T-helper 1 cell treated with Interleukin-12 subunit alpha and Interleukin-12 subunit beta and Interleukin-4 antibody, amounts not matched to agents 30 ng/mL and 1 ng/mL, for 36 hours (primary cell): ENCODE results near the gene CLDN4. TPM values are rescaled to one million over a fixed set of nuclear protein-coding genes. Genes with fewer than 3 reads are reported as not detected.
"Not testable (repeated sequence)": the region's sequence is repeated elsewhere in the genome, so short reads cannot be mapped to it uniquely, and the experiment has no call there.

Experiments used
- intact Hi-C: fragments of 100-400 bp; cut with micrococcal nuclease; formaldehyde crosslinking; loops from one replicate; pipeline ENCODE4 v1.15.1; 2024
- total RNA-seq: library from RNA; stranded (reverse); gene quantifications from 2 replicates; pipeline ENCODE4 v1.2.3, GENCODE V29; 2022

The CLDN4 gene
- total RNA-seq, 1 donor from 2014 or later = not detected

DNA sequence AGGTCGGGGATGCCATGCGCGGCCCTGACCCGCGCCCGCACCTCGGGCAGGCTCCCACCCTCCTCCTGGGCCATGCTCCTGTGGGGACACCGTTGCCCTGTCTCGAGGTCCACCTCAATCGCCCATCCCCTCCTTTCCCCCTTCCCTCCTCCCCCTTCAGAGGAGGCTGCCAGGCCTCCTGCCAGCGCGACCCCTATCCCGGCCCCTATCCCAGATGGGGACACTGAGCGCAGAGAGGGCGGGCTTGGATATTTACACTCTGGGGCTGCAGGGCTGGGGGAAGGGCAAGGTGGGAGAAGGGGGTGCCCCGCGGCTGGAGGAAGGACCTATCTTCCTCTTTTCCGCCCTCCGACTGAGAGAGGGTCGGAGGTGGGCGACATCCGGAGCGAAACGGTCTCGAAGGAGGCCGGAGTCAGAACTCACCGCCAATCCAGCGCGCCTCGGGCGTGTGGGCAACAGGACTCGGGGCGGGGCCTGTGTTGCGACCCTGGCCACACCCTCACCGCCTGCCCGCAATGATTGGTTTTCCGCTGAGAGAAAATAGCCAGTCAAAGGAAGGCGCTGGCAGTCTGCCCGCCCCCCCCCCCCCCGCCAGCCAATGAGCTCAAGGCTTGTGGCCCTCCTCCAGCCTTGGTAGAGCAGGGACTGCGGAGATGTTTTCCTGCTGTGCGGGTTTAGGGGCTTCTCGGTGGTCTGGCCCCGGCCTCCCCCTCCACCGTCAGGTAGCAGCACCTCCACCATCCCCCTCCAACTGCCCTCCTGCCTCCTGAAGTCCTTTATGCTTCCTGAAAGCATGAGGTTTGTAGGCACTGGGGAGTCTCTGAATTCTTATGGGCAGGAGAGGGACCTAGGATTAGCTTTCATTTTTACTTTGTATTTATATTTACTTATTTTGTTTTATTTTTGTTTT, 11.5 kb downstream of the CLDN4 start, which contains the start of gene METTL27:
METTL27 (minus strand) TSS at position 450 of the 910 bp plus-strand sequence; CDS start at position 74, 376 bp downstream.
- intact Hi-C loops = loop anchor here (1.0 to 5.0 kb wide), 8 partner anchors 9 to 335 kb away; partner anchors contain the start of genes ABHD11, BUD23, DNAJC30 and LIMK1

DNA sequence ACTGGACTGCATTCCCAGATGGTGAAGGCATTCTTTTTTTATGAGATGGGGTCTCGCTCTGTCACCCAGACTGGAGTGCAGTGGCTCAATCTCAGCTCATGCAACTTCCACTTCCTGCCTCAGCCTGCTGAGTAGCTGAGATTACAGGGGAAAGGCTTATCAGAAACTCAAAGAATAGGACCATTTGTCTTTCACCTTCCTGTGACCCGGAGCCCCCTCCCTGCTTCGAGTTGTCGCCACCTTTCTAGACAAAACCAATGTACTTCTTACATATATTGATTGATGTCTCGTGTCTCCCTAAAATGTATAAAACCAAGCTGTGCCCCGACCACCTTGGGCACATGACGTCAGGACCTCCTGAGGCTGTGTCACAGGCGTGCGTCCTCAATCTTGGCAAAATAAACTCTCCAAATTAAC, 13.3 kb downstream of the CLDN4 start:
- intact Hi-C loops = loop anchor here (5.0 kb wide), 1 partner anchor 333 kb away; no protein-coding TSS in a partner anchor

DNA sequence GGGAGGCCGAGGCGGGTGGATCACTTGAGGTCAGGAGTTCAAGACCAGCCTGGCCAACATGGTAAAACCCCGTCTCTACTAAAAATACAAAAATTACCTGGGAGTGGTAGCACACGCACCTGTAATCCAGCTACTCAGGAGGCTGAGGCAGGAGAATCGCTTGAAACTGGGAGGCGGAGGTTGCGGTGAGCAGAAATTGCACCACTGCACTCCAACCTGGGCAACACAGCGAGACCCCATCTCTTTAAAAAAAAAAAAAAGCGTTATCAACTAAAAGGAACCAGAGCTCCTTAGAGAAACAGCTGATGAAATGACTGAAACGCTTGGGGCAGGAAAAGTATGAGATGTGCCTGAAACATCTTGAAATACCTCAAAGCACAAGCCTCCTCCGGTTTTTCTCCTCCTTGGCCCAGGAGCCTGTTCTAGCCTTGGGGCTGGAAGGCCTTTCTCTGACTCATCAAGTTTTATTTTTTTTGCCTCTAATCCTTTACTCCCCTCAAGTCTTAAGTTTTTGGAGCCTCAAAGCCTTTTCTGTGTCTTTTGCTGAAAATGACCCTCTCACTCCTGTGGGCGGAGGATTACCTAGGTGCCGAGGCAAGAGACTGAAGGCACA, 14.2 kb downstream of the CLDN4 start:
- intact Hi-C loops = loop anchor here (5.0 kb wide), 1 partner anchor 332 kb away; no protein-coding TSS in a partner anchor

DNA sequence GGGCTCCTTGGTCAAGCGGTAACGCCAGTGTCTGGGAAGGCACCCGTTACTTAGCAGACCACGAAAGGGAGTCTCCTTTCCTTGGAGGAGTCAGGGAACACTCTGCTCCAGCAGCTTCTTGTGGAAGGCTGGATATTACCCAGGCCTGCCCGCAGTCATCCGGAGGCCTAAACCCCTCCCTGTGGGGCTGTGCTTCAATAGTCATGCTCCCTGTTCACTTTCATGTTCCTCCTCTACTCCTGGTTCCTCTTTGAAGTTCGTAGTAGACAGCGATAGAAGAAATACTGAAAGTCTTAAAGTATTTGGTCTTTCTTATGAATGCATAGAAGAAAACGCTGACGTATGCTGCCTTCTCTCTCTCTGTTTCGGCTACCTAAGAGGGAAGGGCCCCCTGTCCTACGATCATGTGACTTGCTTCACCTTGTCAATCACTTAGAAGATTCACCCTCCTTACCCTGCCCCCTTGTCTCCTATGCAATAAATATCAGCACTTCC, 15.0 kb downstream of the CLDN4 start:
- intact Hi-C loops = not testable (repeated sequence)

DNA sequence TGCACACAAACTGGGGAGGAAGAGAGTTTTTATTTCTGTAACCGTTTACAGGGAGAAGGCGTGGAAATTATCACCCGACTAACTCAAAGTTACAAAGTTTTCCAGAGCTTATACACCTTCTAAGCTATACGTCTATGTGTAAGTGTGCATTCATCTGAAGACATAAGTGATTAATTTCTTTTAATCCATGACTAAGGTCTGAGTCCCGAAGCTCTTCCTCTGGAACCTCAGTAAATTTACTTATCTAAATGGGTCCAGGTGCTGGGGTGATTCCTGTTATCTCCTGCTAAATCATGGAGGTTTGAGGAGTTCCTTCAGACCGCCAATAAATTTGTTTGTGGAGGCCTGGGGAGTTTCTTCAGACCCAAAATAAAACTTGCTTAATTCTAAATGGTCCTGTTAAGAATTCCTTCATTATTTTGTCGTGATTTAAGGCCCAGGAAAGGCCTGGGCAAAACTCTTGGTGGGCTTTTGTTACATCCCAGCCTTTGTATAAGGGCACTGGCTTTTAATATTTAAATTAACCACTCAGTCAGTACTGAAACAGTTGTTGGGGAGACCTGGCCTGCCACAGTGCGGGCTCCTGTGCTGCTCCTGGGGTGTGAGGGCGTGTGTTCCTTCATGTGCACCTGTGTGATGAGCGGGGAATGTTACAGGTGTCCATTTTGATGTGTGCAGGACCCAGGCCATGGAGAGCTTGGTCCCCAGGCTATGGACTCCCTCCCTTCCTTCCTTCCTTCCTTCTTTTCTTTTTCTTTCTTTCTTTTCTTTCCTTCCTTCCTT, 17.3 kb downstream of the CLDN4 start:
- intact Hi-C loops = no loop called here

DNA sequence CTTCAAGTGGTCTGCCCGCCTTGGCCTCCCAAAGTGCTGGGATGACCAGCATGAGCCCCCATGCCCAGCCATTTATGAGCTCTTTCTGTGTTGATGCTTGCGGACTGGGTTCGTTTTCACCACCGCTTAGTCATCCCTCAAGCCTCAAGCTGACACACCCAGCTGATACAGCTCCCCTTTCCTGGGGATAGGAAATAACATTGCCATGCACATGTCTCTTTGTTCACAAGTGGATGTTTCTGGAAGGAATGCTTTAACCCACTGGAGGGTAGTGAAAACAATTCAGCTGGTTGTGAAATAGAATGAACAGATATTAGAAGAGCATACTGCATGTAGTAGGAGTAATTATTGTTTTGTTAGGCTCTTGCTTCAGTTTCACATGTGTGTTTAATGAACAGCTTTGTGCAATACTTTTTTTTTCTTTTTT, 20.0 kb downstream of the CLDN4 start:
- intact Hi-C loops = loop anchor here (1.0 kb wide), 2 partner anchors 8 to 39 kb away; partner anchors contain the start of gene METTL27

DNA sequence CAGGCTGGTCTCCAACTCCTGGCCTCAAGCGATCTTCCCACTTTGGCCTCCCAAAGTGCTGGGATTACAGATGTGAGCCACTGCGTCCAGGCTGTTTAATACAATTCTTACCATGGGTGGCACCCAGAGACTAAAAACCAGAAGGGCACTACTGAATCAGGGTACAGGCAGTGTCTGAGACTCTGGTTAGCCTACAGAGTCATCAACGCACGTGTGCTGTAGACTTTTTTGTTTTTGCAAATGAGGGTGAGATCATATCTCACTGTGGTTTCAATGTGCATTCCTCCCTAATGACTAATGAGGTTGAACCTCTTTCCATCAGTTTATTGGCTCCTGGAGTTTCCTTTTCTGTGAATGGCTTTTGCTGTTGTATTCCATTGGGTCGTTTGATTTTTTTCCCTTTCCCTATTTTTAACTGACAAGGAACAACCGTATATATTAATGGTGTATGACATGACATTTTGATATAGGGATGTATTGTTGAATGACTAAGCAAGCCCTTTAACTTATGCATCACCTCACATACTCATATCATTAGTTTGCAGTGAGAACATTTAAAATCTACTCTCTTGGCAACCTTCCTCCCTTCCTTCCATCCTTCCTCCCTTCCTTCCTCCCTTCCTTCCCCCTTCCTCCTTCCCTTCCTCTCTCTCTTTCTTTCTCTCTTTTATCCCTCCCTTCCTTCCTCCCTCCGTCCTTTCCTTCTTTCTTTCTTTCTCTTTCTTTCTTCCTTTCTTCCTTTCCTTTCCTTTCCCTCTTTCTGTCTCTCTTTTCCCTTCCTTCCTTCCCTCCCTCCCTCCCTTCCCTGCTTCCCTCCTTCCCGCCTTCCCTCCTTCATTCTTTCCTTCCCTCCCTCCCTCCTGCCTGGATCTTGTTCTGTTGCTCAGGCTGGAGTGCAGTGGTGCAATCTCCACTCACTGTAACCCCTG, 20.9 kb downstream of the CLDN4 start:
- intact Hi-C loops = loop anchor here (1.0 kb wide), 2 partner anchors 9 to 40 kb away; partner anchors contain the start of gene METTL27

DNA sequence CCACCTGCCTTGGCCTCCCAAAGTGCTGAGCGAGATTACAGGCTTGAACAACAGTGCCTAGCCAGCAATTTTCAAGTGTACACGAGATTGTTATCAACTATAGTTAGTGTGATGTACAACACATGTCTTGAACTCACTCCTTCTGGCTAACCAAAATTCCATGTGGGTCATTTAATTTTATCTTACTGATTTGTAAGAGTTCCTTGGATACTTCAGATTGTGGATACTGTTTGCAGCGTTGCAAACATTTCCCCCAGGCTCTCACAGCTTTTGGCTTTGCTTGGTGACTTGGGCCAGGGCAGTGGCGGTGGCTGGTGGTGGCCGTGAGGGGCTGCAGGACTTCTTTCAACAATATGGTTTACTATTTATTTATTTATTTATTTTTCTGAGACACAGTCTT, 21.7 kb downstream of the CLDN4 start:
- intact Hi-C loops = no loop called here

DNA sequence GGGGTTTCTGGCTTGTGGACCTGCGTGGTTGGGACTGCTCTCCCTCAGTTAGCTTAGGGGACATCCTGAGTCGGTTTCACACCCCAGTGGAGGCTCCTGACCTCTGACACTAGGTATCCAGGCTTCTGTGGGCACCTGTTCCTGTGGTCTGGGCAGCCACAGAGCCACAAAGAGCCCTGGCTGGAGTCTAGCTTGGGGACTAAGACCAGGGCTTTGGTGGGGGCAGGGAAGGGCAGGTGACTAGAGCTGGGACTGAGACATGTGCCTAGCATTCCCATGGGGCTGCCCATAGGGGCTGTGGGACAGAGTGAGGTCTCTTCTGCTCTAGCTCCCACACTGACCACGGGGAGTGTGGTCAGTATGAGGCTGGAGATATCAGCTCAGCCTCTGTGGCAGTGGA, 26.1 kb downstream of the CLDN4 start:
- intact Hi-C loops = no loop called here

DNA sequence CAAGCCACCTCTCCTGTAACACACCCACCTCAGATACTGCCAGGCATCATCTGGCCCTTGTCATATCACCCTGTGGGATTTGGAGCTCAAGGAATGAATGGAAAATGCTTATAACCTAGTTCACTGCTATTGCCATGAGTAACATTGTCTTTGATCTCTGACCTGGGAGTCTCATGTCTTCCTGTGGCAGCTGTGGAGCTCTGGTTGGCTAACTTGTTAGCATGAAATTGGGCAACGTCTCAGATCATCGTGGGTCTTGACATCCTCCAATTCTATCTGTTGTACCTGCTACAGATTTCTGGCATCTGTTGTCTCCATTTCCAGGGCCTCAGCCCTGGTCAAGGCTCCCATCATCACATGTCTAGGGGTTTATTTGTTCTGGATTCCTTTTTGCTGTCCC, 28.0 kb downstream of the CLDN4 start:
- intact Hi-C loops = no loop called here

DNA sequence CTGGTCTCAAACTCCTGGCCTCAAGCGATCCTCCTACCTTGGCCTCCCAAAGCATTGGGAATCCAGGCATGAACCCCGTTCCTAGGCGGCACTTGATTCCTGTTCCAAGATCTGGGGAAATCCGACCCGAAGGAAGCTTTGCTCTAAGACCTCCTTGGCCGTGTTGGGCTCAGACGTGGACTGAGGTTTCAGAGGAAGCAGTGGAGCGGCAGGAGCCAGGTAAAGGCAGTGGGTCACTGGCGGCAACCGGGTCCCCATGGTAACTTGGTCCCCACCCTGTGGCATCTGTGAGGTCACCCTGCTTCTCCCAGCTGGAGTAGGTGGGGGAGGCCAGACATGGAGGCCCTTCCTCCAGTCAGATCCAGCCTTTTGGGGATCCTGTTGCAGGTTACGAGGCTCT, 30.1 kb downstream of the CLDN4 start, which contains the start of gene TMEM270:
TMEM270 (plus strand) TSS at position 301 of the 400 bp plus-strand sequence; CDS start at position 337, 36 bp downstream.
- intact Hi-C loops = no loop called here

DNA sequence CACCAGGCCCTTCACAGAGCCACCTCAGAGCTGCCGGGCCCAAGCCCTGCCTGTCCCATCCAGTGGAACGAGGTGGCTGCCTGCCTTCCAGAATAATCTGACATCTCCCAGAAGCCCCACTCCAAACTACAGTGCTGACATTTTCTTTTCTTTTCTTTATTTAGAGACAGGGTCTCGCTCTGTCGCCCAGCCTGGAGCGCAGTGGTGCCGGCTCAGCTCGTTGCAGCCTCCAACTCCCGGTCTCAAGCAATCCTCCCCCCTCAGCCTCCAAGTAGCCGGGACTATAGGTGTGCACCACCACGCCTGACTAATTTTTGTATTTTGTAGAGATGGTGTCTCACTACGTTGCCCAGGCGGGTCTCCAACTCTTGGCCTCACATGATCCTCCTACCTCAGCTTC, 30.5 kb downstream of the CLDN4 start:
- intact Hi-C loops = no loop called here

DNA sequence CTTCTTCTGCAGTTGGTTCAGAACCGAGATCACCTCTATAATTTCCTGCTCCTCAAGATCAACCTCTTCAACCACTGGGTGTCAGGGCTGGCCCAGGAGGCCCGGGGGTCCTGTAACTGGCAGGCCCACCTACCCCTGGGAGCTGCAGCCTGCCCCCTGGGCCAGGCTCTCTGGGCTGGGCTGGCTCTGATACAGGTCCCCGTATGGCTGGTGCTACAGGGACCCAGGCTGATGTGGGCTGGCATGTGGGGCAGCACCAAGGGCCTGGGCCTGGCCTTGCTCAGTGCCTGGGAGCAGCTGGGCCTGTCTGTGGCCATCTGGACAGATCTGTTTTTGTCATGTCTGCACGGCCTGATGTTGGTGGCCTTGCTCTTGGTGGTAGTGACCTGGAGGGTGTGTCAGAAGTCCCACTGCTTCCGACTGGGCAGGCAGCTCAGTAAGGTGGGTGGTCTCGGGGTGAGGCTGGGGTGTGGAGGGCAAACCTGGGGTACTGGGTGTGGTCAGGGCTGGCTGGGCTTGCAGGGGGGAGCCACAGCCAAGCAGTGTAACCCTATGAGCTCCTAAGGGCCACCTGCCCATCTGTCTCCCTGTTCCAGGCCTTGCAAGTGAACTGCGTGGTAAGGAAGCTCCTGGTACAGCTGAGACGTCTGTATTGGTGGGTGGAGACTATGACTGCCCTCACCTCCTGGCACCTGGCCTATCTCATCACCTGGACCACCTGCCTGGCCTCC, 34.4 kb downstream of the CLDN4 start:
- intact Hi-C loops = no loop called here

DNA sequence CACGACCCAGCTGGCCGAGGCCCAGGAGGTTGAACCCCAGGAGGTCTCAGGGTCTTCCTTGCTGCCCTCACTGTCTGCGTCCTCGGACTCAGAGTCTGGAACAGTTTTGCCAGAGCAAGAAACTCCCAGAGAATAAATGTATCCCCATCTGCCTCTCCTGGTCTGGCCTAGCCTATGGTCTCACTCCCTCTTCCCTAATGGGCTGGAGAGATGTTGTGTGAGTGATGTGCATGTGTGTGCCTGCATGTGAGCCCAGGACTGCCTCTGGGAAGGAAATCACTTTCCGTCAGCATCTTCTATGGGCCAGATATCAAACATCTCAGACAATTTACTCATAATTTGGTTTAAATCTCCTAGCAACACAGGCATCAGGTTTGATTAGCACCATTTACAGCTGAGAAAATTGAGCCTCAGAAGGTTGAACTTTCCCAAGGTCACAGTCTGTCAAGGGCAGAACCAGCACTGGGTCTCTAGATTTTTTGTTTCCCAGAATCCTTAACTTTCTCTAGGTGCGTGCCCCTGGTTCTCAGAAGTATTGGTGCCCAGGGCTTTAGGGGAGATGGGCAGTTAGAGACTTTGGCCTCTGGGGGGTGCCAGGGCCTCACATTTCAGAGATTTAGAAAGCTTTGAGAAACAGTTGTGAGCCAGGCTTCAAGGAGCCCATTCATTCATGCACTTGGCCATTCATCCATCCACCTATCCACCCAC, 35.1 kb downstream of the CLDN4 start:
- intact Hi-C loops = no loop called here

DNA sequence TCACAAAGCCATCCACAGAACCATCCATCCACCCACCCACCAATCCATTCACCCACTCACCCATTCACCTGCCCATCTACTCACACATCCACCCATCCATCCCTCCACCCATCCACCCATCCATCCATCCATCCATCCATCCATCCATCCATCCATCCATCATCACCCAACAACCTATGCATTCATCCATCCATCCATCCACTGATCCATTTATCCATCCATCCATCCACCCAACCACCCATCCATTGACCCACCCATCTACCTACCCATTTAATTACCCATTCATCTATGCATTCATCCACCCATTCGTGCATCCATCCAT, 35.6 kb downstream of the CLDN4 start:
- intact Hi-C loops = no loop called here

DNA sequence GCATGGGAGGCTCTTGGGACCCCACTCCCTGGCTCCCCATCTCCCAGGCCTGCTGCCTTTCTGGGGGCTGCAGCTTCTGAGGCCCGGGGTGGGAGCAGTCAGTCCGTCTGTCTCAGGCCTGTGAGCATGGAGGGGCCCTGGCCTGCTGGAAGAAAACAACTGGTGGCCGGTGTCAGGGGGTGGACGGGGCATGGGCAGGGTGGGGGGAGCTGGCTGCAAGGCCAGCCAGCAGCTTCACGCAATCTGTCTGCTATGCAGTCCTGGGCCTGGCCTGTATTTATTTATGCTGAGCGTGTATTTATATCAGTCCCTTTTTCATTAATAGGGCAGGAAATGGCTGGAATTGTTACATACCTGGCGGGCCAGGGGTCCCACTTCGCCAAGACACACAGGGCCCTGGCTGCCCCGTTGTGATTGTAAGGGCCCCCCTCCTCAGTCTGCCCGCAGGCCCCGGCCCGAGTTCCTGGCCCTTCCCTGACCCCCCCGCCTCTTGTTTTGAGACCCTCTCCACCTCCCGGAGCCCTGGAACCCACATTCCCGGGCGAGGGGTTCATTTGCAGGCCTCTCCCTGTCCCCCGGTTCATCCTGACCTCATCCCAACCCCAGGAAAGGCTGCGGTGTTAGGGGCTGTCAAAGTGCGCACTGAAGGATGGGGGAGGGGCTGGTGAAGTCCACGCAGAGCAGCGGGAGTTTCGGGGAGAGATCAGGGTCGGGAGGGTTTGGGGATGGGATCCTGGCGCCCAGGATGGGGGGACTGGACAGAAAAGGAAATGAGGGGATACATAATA, 38.4 kb downstream of the CLDN4 start:
- intact Hi-C loops = no loop called here

DNA sequence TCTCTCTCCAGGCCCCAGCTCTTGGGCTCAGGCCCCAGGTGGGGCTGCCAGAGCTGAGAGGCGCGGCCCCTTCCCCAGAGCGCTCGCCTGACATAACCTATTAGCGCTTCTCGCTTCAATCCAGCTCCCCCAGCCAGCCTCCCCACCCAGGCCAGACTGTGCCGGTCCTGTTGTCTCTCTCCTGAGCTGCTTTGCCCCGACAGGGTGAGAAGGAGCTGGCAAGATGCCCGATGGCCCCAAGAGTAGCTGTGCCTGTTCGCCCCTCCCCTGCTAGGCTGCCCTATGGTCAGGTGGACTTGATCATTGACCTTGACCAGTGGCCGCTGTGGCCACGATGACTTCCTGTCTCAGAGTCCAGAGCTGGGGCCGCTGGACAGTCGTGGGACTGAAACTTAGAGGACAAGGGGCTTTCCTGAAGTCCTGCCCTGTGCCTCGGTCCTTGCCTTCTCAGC, 39.3 kb downstream of the CLDN4 start:
- intact Hi-C loops = no loop called here
